H9 (cell line): ENCODE measurements around the gene HYAL2. TPM values are rescaled to one million over a fixed set of nuclear protein-coding genes. Genes with fewer than 3 reads are reported as not detected.

ENCODE experiments used
- DNase-seq: peaks from one replicate; pipeline ENCODE4 v3.0.0-alpha.2; 2017
- H2AFZ ChIP-seq: one replicate; pipeline ENCODE4 v1.6.1; 2013; ENCODE audit warnings: mild to moderate bottlenecking, low read length, control low read depth, moderate library complexity
- H2AK5ac ChIP-seq: 2 replicates; pipeline ENCODE4 v1.6.1; 2013; ENCODE audit warnings: low read length, control low read depth, mixed read lengths; ENCODE audit not compliant: insufficient read length
- H2BK120ac ChIP-seq: one replicate; pipeline ENCODE4 v1.6.1; 2013; ENCODE audit warnings: low read depth, mild to moderate bottlenecking, low read length, control low read depth, inconsistent platforms; ENCODE audit not compliant: poor library complexity, severe bottlenecking
- H2BK12ac ChIP-seq: 2 replicates; pipeline ENCODE4 v1.6.1; 2013; ENCODE audit warnings: low read length, control low read depth, mixed read lengths, low read depth; ENCODE audit not compliant: insufficient read length
- H2BK15ac ChIP-seq: 2 replicates; pipeline ENCODE4 v1.6.1; 2013; ENCODE audit warnings: low read depth, low read length, control low read depth
- H2BK20ac ChIP-seq: one replicate; pipeline ENCODE4 v1.6.1; 2013; ENCODE audit warnings: low read depth, mild to moderate bottlenecking, low read length, control low read depth, inconsistent platforms; ENCODE audit not compliant: poor library complexity, severe bottlenecking
- H2BK5ac ChIP-seq: 2 replicates; pipeline ENCODE4 v1.6.1; 2013; ENCODE audit warnings: low read length, control low read depth, mixed read lengths; ENCODE audit not compliant: insufficient read length
- H3K14ac ChIP-seq: 2 replicates; pipeline ENCODE4 v1.6.1; 2013; ENCODE audit warnings: low read length, control low read depth; ENCODE audit not compliant: insufficient read depth
- H3K18ac ChIP-seq: 2 replicates; pipeline ENCODE4 v1.6.1; 2013; ENCODE audit warnings: low read depth, mild to moderate bottlenecking, mixed read lengths, low read length, control low read depth; ENCODE audit not compliant: insufficient read length
- H3K23ac ChIP-seq: 2 replicates; pipeline ENCODE4 v1.6.1; 2013; ENCODE audit warnings: low read length, control low read depth, mixed read lengths, low read depth; ENCODE audit not compliant: insufficient read length
- H3K23me2 ChIP-seq: 2 replicates; pipeline ENCODE4 v1.6.1; 2013; ENCODE audit warnings: low read depth, mild to moderate bottlenecking, mixed read lengths, low read length, control low read depth; ENCODE audit not compliant: insufficient read length, poor library complexity, severe bottlenecking
- H3K27ac ChIP-seq: 2 replicates; pipeline ENCODE4 v1.5.1; 2013; ENCODE audit warnings: low read length, control low read depth, mixed read lengths, low read depth; ENCODE audit not compliant: insufficient read length
- H3K27me3 ChIP-seq: 2 replicates; pipeline ENCODE4 v1.6.1; 2013; ENCODE audit warnings: low read length, control low read depth, inconsistent platforms; ENCODE audit not compliant: insufficient read depth
- H3K4ac ChIP-seq: 2 replicates; pipeline ENCODE4 v1.6.1; 2013; ENCODE audit warnings: low read depth, mild to moderate bottlenecking, control low read depth, inconsistent platforms, low read length, moderate library complexity
- H3K4me1 ChIP-seq: 2 replicates; pipeline ENCODE4 v1.6.1; 2013; ENCODE audit warnings: low read length, control low read depth, inconsistent platforms; ENCODE audit not compliant: insufficient read depth
- H3K4me2 ChIP-seq: 2 replicates; pipeline ENCODE4 v1.6.1; 2013; ENCODE audit warnings: low read length, control low read depth, mixed read lengths; ENCODE audit not compliant: insufficient read length, insufficient read depth
- H3K56ac ChIP-seq: 2 replicates; pipeline ENCODE4 v1.6.1; 2013; ENCODE audit warnings: low read depth, mild to moderate bottlenecking, mixed read lengths, low read length, control low read depth; ENCODE audit not compliant: insufficient read length
- H3K79me1 ChIP-seq: 2 replicates; pipeline ENCODE4 v1.6.1; 2013; ENCODE audit warnings: low read depth, mild to moderate bottlenecking, moderate library complexity, low read length, control low read depth, inconsistent platforms; ENCODE audit not compliant: insufficient read depth, poor library complexity, severe bottlenecking
- H3K79me2 ChIP-seq: 2 replicates; pipeline ENCODE4 v1.6.1; 2013; ENCODE audit warnings: low read length, control low read depth, inconsistent platforms; ENCODE audit not compliant: insufficient read depth
- H3K9ac ChIP-seq: 2 replicates; pipeline ENCODE4 v1.6.1; 2013; ENCODE audit warnings: low read length, control low read depth, mixed read lengths; ENCODE audit not compliant: insufficient read length; ENCODE audit errors: extremely low read depth
- H3K9me3 ChIP-seq: one replicate; pipeline ENCODE4 v1.6.1; 2013; ENCODE audit warnings: low read depth, low read length, inconsistent platforms; ENCODE audit not compliant: control insufficient read depth
- H3T11ph ChIP-seq: one replicate; pipeline ENCODE4 v1.6.1; 2013; ENCODE audit warnings: mild to moderate bottlenecking, low read length, control low read depth, inconsistent platforms
- H4K20me1 ChIP-seq: one replicate; pipeline ENCODE4 v1.6.1; 2013; ENCODE audit not compliant: control insufficient read depth, insufficient read length, insufficient read depth
- H4K5ac ChIP-seq: 2 replicates; pipeline ENCODE4 v1.6.1; 2013; ENCODE audit warnings: low read depth, mild to moderate bottlenecking, mixed read lengths, low read length, control low read depth; ENCODE audit not compliant: insufficient read length
- H4K8ac ChIP-seq: replicated peaks from 2 replicates; pipeline ENCODE4 v1.6.1; 2013; ENCODE audit warnings: low read length, control low read depth, mixed read lengths, low read depth; ENCODE audit not compliant: insufficient read length
- H4K91ac ChIP-seq: 2 replicates; pipeline ENCODE4 v1.6.1; 2013; ENCODE audit warnings: low read depth, mild to moderate bottlenecking, moderate library complexity, mixed read lengths, low read length, control low read depth; ENCODE audit not compliant: insufficient read length
- H3K27ac Mint-ChIP-seq, 3 experiments: 2 replicates in 2 of 3; 3 replicates in 1 of 3; pipeline ENCODE4 v1.8.0; 2020 to 2021; ENCODE audit warnings: mixed read lengths in 3 of 3, mild to moderate bottlenecking in 1 of 3, moderate library complexity in 1 of 3
- H3K27me3 Mint-ChIP-seq: 2 replicates; pipeline ENCODE4 v1.8.0; 2021; ENCODE audit warnings: low read depth, mild to moderate bottlenecking, moderate library complexity, mixed read lengths
- H3K36me3 Mint-ChIP-seq, 3 experiments: 2 replicates in 2 of 3; 3 replicates in 1 of 3; pipeline ENCODE4 v1.8.0; 2020 to 2021; ENCODE audit warnings: low read depth in 3 of 3, mixed read lengths in 3 of 3; ENCODE audit not compliant: insufficient read depth in 1 of 3
- H3K4me1 Mint-ChIP-seq, 2 experiments: 2 replicates each; pipeline ENCODE4 v1.8.0; 2020; ENCODE audit warnings: mixed read lengths in 2 of 2
- H3K4me3 Mint-ChIP-seq, 2 experiments: 2 replicates in 1 of 2; 3 replicates in 1 of 2; pipeline ENCODE4 v1.8.0; 2020 to 2021; ENCODE audit warnings: mild to moderate bottlenecking in 2 of 2, mixed read lengths in 2 of 2, moderate library complexity in 1 of 2
- H3K9me3 Mint-ChIP-seq, 2 experiments: 2 replicates in 1 of 2; 3 replicates in 1 of 2; pipeline ENCODE4 v1.8.0; 2020; ENCODE audit warnings: mild to moderate bottlenecking in 2 of 2, mixed read lengths in 2 of 2, moderate library complexity in 1 of 2
- CTCF ChIP-seq: fragments of 200-600 bp; sonication (generic); conservative IDR thresholded peaks from 3 replicates; pipeline ENCODE4 v1.8.0; 2021; ENCODE audit warnings: antibody characterized with exemption, mild to moderate bottlenecking
- WGBS: extraction: QIAGEN DNeasy Blood & Tissue Kit; methylation state at CpG from one replicate; pipeline ENCODE4 v1.1.7; 2013; ENCODE audit warnings: missing lambda C conversion rate, low lambda C conversion rate, mixed read lengths; ENCODE audit not compliant: insufficient read length; ENCODE audit errors: extremely low coverage; 5-methylcytosine and 5-hydroxymethylcytosine counted together
- total RNA-seq: library from RNA; stranded (reverse); gene quantifications from 2 replicates; pipeline ENCODE4 v1.2.1, GENCODE V29; 2021

The HYAL2 gene
- total RNA-seq, 1 experiment from 2014 or later: 51.9 TPM

- no peak overlapping the region for H3T11ph ChIP-seq
- H3K27me3 Mint-ChIP-seq: no peaks in the 10 kb centered on the region; the same call in 1 of the 2 replicates
- peaks cover 24% of the 10 kb centered on the region for H3K23me2 ChIP-seq
- no peak overlapping the region for H3K18ac ChIP-seq
- H2BK5ac ChIP-seq: no peak overlapping the region
- no CpG with 5 or more reads among the region's 2 CpGs for WGBS
- no peak overlapping the region for H3K23ac ChIP-seq
- no peak overlapping the region for H2BK120ac ChIP-seq
- H3K4me1 ChIP-seq: peaks cover 6% of the 10 kb centered on the region; the same call in 1 of the 2 replicates
- H3K4me2 ChIP-seq: no peak overlapping the region
- H4K8ac ChIP-seq: no peak overlapping the region
- H3K27me3 ChIP-seq: no peaks in the 10 kb centered on the region
- H3K27ac Mint-ChIP-seq: no peak overlapping the region
- no peak overlapping the region for H3K4ac ChIP-seq
- no peaks in the 10 kb centered on the region for H3K9me3 ChIP-seq
- no peak overlapping the region for H2BK15ac ChIP-seq
- H3K4me1 Mint-ChIP-seq: peaks cover 20 to 36% of the 10 kb centered on the region in 2 experiments
- H3K36me3 Mint-ChIP-seq: peaks cover 16 to 34% (median 19%) of the 10 kb centered on the region in 3 experiments
- no peak for TF ChIP-seq CTCF
- H3K56ac ChIP-seq: no peak overlapping the region
- no peak overlapping the region for H3K27ac ChIP-seq
- H3K79me2 ChIP-seq: peaks cover 8% of the 10 kb centered on the region; the same call in 1 of the 2 replicates
- H4K20me1 ChIP-seq: no peaks in the 10 kb centered on the region
- H2BK12ac ChIP-seq: no peak overlapping the region
- H3K9me3 Mint-ChIP-seq: no peaks in the 10 kb centered on the region
- H4K91ac ChIP-seq: no peak overlapping the region
- DNase-seq: no peak
- H3K9ac ChIP-seq: no peak overlapping the region
- no peak overlapping the region for H2AFZ ChIP-seq
- H3K79me1 ChIP-seq: peaks cover 6% of the 10 kb centered on the region
- no peak overlapping the region for H2AK5ac ChIP-seq
- H3K4me3 Mint-ChIP-seq: no peak overlapping the region
- no peak overlapping the region for H3K14ac ChIP-seq
- H2BK20ac ChIP-seq: no peak overlapping the region
- H4K5ac ChIP-seq: no peak overlapping the region
These were observed 2.6 kb upstream of the HYAL2 start for GRCh38 chr3:50325113-50325480.
